Hematopoietic multipotent progenitor cell (in vitro differentiated cells): Measurements from ENCODE around the gene SLC16A11. TPM values are rescaled to one million over a fixed set of nuclear protein-coding genes. Genes with fewer than 3 reads are reported as not detected.
A peak's percentile ranks its signal among the peaks of the same experiment; 100 is the strongest.
"Not testable (repeated sequence)": the region's sequence is repeated elsewhere in the genome, so short reads cannot be mapped to it uniquely, and the experiment has no call there.

Source experiments
- DNase-seq, 3 donors: peaks; one replicate each; pipeline ENCODE4 v3.0.0-alpha.2; 2011 to 2015; ENCODE audit warnings: low read depth in 2 of 3, low spot score in 2 of 3
- total RNA-seq: library from RNA; depleted of rRNA; stranded (reverse); fragments of >200 nt; gene quantifications from one replicate; pipeline ENCODE4 v1.2.3, GENCODE V29; 2012

The SLC16A11 gene
- total RNA-seq, 1 donor: 0.54 TPM

GRCh38 chr17:7060165-7060891, 16.4 kb upstream of the SLC16A11 start:
- peak in 2 of 3 donors; percentile 50 to 54 for DNase-seq

- no peak for DNase-seq
Measured at GRCh38 chr17:7058831-7059447, 15.0 kb upstream of the SLC16A11 start.

GRCh38 chr17:7056386-7056785, 12.5 kb upstream of the SLC16A11 start:
- no peak for DNase-seq

GRCh38 chr17:7050583-7050982, 6.7 kb upstream of the SLC16A11 start:
- DNase-seq: not testable (repeated sequence)

GRCh38 chr17:7048968-7049367, 5.1 kb upstream of the SLC16A11 start:
- no peak for DNase-seq

GRCh38 chr17:7047566-7047965, 3.7 kb upstream of the SLC16A11 start:
- no peak for DNase-seq

- peak in 2 of 3 donors; percentile 35 to 37 for DNase-seq
Measured at GRCh38 chr17:7046725-7047397, 3.0 kb upstream of the SLC16A11 start.

- DNase-seq: no peak
Measured at GRCh38 chr17:7046127-7046724, 2.3 kb upstream of the SLC16A11 start.

- peak in 2 of 3 donors; percentile 78 to 94 for DNase-seq
Measured at GRCh38 chr17:7045492-7046126, 1.7 kb upstream of the SLC16A11 start.

- no peak for DNase-seq
Measured at GRCh38 chr17:7043182-7043496, 753 bp downstream of the SLC16A11 start.

- peak in 1 of 3 donors; percentile 41 for DNase-seq
Measured at GRCh38 chr17:7042501-7043181, 1.3 kb downstream of the SLC16A11 start.

GRCh38 chr17:7041607-7042500, 2.0 kb downstream of the SLC16A11 start:
- DNase-seq: peak in 1 of 3 donors; percentile 56

- DNase-seq: peak in 1 of 3 donors; percentile 23
Measured at GRCh38 chr17:7039832-7040231, 4.1 kb downstream of the SLC16A11 start.

- DNase-seq: no peak
Measured at GRCh38 chr17:7038025-7038862, 5.6 kb downstream of the SLC16A11 start.

GRCh38 chr17:7035591-7036368, 8.1 kb downstream of the SLC16A11 start, which contains the start of gene SLC16A13:
SLC16A13 (plus strand) TSS chr17:7036015; CDS start chr17:7036383, 368 bp downstream.
- DNase-seq: peak; percentile 90 to 98 (median 97)

- DNase-seq: peak in 1 of 3 donors; percentile 43
Measured at GRCh38 chr17:7034955-7035590, 8.8 kb downstream of the SLC16A11 start.

- peak in 2 of 3 donors; percentile 80 to 94 for DNase-seq
Measured at GRCh38 chr17:7029659-7030058, 14.2 kb downstream of the SLC16A11 start.
